OCI-LY1 (cell line): ENCODE data around the gene CAMTA1.

Experiments
- EZH2 ChIP-seq: fragments of 200-600 bp; sonication (generic), shearing (Covaris generic); IDR thresholded peaks from 2 replicates; pipeline ENCODE4 v1.8.0; 2017; ENCODE audit warnings: borderline replicate concordance, mixed run types, mild to moderate bottlenecking, antibody characterized with exemption, low read length, moderate library complexity, mixed read lengths
- TF ChIP-seq, protein P1 (sequence below): fragments of 200-600 bp; sonication (generic), shearing (Covaris generic); IDR thresholded peaks from 2 replicates; pipeline ENCODE4 v1.5.1; 2017; ENCODE audit warnings: mild to moderate bottlenecking, antibody characterized with exemption, low read length, moderate library complexity, mixed read lengths

DNA sequence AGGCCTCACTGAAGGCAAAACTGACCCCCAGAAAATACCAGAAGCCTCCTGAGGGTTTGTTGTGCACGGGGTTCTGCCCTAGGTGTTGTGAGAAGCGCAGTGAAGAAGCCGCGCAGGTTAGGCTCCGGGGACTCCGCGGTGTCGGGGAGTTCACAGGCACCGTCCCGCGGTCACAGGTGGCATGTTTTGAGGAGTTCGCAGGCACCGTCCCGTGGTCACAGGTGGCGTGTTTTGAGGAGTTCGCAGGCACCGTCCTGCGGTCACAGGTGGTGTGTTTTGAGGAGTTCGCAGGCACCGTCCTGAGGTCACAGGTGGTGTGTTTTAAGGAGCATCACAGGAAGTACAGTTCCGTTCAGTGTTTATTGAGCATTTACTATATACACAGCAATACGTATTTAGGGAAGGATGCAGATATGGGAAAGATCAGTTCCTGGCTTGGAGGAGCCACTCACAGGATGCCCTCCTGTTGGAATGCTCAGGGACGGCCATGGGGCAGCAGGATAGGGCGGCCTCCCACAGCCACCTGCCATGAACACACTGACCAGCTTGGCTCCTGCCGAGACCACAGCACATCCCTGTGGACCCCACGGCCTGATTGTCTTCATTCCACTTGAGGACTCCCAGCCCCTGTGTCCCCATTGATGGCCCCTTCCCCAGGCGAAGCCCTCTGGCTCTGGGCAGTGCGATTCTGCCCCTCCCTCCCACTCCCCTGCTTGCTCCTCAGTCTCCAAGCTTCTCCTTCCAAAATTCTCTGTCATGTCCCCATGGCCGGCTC is 899.8 kb downstream of the CAMTA1 start:
- TF ChIP-seq, protein P1, sequence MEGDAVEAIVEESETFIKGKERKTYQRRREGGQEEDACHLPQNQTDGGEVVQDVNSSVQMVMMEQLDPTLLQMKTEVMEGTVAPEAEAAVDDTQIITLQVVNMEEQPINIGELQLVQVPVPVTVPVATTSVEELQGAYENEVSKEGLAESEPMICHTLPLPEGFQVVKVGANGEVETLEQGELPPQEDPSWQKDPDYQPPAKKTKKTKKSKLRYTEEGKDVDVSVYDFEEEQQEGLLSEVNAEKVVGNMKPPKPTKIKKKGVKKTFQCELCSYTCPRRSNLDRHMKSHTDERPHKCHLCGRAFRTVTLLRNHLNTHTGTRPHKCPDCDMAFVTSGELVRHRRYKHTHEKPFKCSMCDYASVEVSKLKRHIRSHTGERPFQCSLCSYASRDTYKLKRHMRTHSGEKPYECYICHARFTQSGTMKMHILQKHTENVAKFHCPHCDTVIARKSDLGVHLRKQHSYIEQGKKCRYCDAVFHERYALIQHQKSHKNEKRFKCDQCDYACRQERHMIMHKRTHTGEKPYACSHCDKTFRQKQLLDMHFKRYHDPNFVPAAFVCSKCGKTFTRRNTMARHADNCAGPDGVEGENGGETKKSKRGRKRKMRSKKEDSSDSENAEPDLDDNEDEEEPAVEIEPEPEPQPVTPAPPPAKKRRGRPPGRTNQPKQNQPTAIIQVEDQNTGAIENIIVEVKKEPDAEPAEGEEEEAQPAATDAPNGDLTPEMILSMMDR, result no peak
- no peak for TF ChIP-seq EZH2
